HepG2 (cell line): Measurements from ENCODE around the gene GNG4. TPM values are rescaled to one million over a fixed set of nuclear protein-coding genes. Genes with fewer than 3 reads are reported as not detected.

Experiments used
- ATAC-seq: fragments of 200-7000 bp; cut with Tn5 transposase; 3 replicates; pipeline ENCODE4 v1.9.1; 2020; ENCODE audit warnings: mild to moderate bottlenecking, moderate library complexity
- BruUV-seq: library from RNA; stranded (reverse); fragments of 400-500 nt; replicated peaks from 2 replicates; lab custom pipeline; 2021; lab: Mats Ljungman, UMichigan
- CTCF ChIA-PET: fragments of 300-600 bp; formaldehyde crosslinking; extraction: SDS; loops from one replicate; lab custom pipeline; 2021; ENCODE audit warnings: low total read pairs, inconsistent platforms, low intra/inter-chr PET ratio; lab: Yijun Ruan, JAX
- POLR2A ChIA-PET: fragments of 350-600 bp; sonication (Branson Sonifier 250); formaldehyde crosslinking; loops from one replicate; lab custom pipeline; 2020; ENCODE audit warnings: antibody characterized with exemption, inconsistent platforms; lab: Yijun Ruan, JAX
- DNase-seq: peaks from one replicate; pipeline ENCODE4 v3.0.0-alpha.2; 2015; ENCODE audit warnings: low spot score
- FAIRE-seq: peaks from 3 replicates; lab custom pipeline; 2011; peaks lifted over from hg19 to GRCh38; lab: Jason Lieb, UNC
- H2AFZ ChIP-seq: one replicate; pipeline ENCODE4 v1.6.1; 2011; ENCODE audit warnings: low read length, inconsistent platforms
- H3K27ac ChIP-seq: fragments of 300-600 bp; 3 replicates; pipeline ENCODE4 v1.8.0; 2011; ENCODE audit warnings: mixed run types, mild to moderate bottlenecking, mixed read lengths, low read length, inconsistent platforms; ENCODE audit not compliant: insufficient read depth; ENCODE audit errors: extremely low read length
- H3K27me3 ChIP-seq, 2 experiments: fragments of 200-600 bp in 1 of 2; 2 replicates in 1 of 2; 3 replicates in 1 of 2; pipeline versions ENCODE4 v1.6.0 to v1.8.0; 2011; ENCODE audit warnings: low read length in 2 of 2, mild to moderate bottlenecking in 2 of 2, moderate library complexity in 2 of 2, inconsistent platforms in 1 of 2; ENCODE audit not compliant: insufficient read depth in 2 of 2, control insufficient read depth in 1 of 2
- H3K36me3 ChIP-seq, 2 experiments: fragments of 200-600 bp in 1 of 2; replicated peaks in 1 of 2; 2 replicates in 1 of 2; 3 replicates in 1 of 2; pipeline versions ENCODE4 v1.5.1 to v1.8.0; 2011; ENCODE audit warnings: low read length in 2 of 2, inconsistent platforms in 1 of 2; ENCODE audit not compliant: insufficient read depth in 2 of 2, control insufficient read depth in 1 of 2
- H3K4me1 ChIP-seq: 2 replicates; pipeline ENCODE4 v1.5.1; 2012; ENCODE audit warnings: low read length, inconsistent platforms; ENCODE audit not compliant: insufficient read depth
- H3K4me2 ChIP-seq: 2 replicates; pipeline ENCODE4 v1.6.0; 2011; ENCODE audit warnings: low read depth, low read length, inconsistent platforms
- H3K4me3 ChIP-seq, 3 experiments: fragments of 200-600 bp in 1 of 3; sonication (generic), shearing (Covaris generic) in 1 of 3; replicated peaks in 1 of 3; 2 replicates each; pipeline ENCODE4 v1.5.1; 2011 to 2016; ENCODE audit warnings: low read length in 3 of 3, inconsistent platforms in 2 of 3, low read depth in 2 of 3, mild to moderate bottlenecking in 2 of 3, control low read depth in 1 of 3, mixed read lengths in 1 of 3; ENCODE audit not compliant: insufficient read depth in 1 of 3
- H3K79me2 ChIP-seq: one replicate; pipeline ENCODE4 v1.6.1; 2011; ENCODE audit warnings: low read length, inconsistent platforms; ENCODE audit not compliant: insufficient read depth
- H3K9ac ChIP-seq: 2 replicates; pipeline ENCODE4 v1.6.0; 2011; ENCODE audit warnings: mild to moderate bottlenecking, low read depth, low read length, inconsistent platforms; ENCODE audit not compliant: insufficient read depth
- H3K9me3 ChIP-seq: 2 replicates; pipeline ENCODE4 v1.5.1; 2012; ENCODE audit warnings: mild to moderate bottlenecking, low read length
- H4K20me1 ChIP-seq: 2 replicates; pipeline ENCODE4 v1.6.0; 2011; ENCODE audit warnings: inconsistent platforms, mild to moderate bottlenecking, low read length, moderate library complexity; ENCODE audit not compliant: insufficient read depth
- EP300 ChIP-seq, 3 experiments: sonication (generic) in 1 of 3; formaldehyde crosslinking in 1 of 3; IDR thresholded peaks; 2 replicates each; pipeline versions ENCODE4 v1.5.1 to v1.6.1; 2011 to 2020; ENCODE audit warnings: low read depth in 2 of 3, low read length in 2 of 3, borderline replicate concordance in 1 of 3, improper control_type of control experiment in 1 of 3, mild to moderate bottlenecking in 1 of 3, missing genetic modification reagents in 1 of 3, moderate library complexity in 1 of 3
- IKZF1 ChIP-seq: fragments of 450-650 bp; IDR thresholded peaks from 2 replicates; pipeline ENCODE4 v1.7.1; 2016
- MAFK ChIP-seq, 2 experiments: IDR thresholded peaks in 1 of 2; conservative IDR thresholded peaks in 1 of 2; 2 replicates each; pipeline ENCODE4 v1.6.1; 2011; ENCODE audit warnings: improper control_type of control experiment in 2 of 2, low read length in 2 of 2
- ZNF468 ChIP-seq: sonication (generic); formaldehyde crosslinking; IDR thresholded peaks from 2 replicates; pipeline ENCODE4 v1.8.0; 2022; ENCODE audit warnings: mild to moderate bottlenecking, moderate library complexity, missing genetic modification reagents
- WGBS: methylation state at CpG from one replicate; pipeline ENCODE4 v1.1.6; 2017; ENCODE audit warnings: low lambda C conversion rate; 5-methylcytosine and 5-hydroxymethylcytosine counted together
- in situ Hi-C: cut with HindIII; loops from 2 replicates; pipeline ENCODE4 v1.10.0; 2017; ENCODE audit warnings: low pct_unique_long_range_greater_than_20kb; ENCODE audit not compliant: extremely low pct_ligation_motif_present
- intact Hi-C: fragments of 100-400 bp; cut with micrococcal nuclease; formaldehyde crosslinking; loops from one replicate; pipeline ENCODE4 v1.10.0; 2022; ENCODE audit not compliant: unreplicated experiment
- polyA plus RNA-seq, 8 experiments: library from polyadenylated mRNA; depleted of rRNA in 3 of 8; stranded (reverse) in 7 of 8; unstranded in 1 of 8; fragments of >200 nt; fragmentation: Illumina TruSeq in 4 of 8; extraction: Trizol in 4 of 8; gene quantifications; 2 replicates each; pipeline versions ENCODE4 v1.2.1 to v1.2.3, GENCODE V29; 2011 to 2016; ENCODE audit warnings: low read depth in 4 of 8, missing spikeins in 1 of 8, mixed read lengths in 1 of 8; ENCODE audit not compliant: insufficient read depth in 1 of 8
- small RNA-seq, 3 experiments: library from RNA; depleted of rRNA; stranded (forward); fragments of <200 nt; gene quantifications; one replicate each; pipeline ENCODE3, GENCODE V24; 2012; ENCODE audit warnings: low read depth in 2 of 3, low replicate concordance in 1 of 3; ENCODE audit not compliant: insufficient read length in 3 of 3, insufficient read depth in 2 of 3
- total RNA-seq, 5 experiments: library from RNA; depleted of rRNA; stranded (reverse); fragments of >200 nt; fragmentation: Illumina TruSeq; extraction: Trizol; gene quantifications; 2 replicates each; pipeline ENCODE4 v1.2.3, GENCODE V29; 2016; ENCODE audit warnings: low read depth in 1 of 5

Gene GNG4
- total and polyA plus RNA-seq, 2 of the 13 experiments (the other 11 are each of a cell fraction or from before 2014, with no cell fraction given), result 27.1 to 69.5 TPM

- no peak for TF ChIP-seq ZNF468 (CRISPR knock-in tag)
- TF ChIP-seq IKZF1, result no peak
- TF ChIP-seq, all 625 proteins: peak for 0
- ATAC-seq, result no peak
- CTCF ChIA-PET, result no interaction called here
- Histone ChIP-seq H3K27ac (peak overlapping the region; percentile 98), H3K4me3 (peak overlapping the region; percentile 77 to 89 (median 84); a peak in 5 of 6 replicates), H3K36me3 (no peaks in the 10 kb centered on the region), H4K20me1 (0 out of 2 replicates have a peak, but pooled peaks cover 11% of the 10 kb centered on the region), H2AFZ (peak overlapping the region; percentile 34), H3K9ac (peak overlapping the region; percentile 75), H3K4me2 (peak overlapping the region; percentile 75), H3K4me1 (peaks cover 46% of the 10 kb centered on the region), H3K79me2 (peaks cover 57% of the 10 kb centered on the region), H3K9me3 (no peaks in the 10 kb centered on the region), H3K27me3 (no peaks in the 10 kb centered on the region; a peak in 1 of 5 replicates)
- POLR2A ChIA-PET, result no interaction called here
- no peak for FAIRE-seq
- DNase-seq, result no peak
- intact Hi-C loops, result no loop called here
- in situ Hi-C loops, result no loop called here
- WGBS, result 8% methylated on average over 5 of the region's 5 CpGs
- TSS peak; percentile 68 for BruUV-seq
Measured at GRCh38 chr1:235502601-235503402, 146.8 kb downstream of the GNG4 start.

DNA sequence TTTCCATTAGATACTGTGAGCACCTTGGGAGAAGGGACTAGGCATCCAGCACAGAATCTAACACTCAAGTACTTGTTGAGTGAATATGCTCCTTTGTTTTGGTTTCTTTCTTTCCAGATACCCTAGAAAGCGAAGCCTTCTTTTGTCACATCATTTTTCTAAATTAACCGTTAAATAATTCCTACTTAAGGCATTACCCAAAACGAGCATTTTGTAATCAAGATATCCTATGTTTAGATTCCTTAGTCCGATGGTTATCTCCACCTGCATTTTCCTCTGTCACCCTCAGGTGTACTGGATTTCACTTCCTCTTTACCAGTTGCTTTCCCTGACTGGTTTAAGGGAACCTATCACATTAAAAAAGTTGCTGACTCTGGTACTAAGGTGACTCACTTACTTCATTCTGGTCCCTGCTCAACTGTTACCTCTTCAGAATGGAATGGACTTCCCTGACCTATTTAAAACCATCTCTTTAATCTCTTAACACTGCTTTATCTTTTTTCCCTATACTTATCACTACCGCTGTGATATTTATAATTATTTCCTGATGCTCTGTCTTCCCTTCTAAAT, 148.5 kb downstream of the GNG4 start:
- Histone ChIP-seq H3K27ac (no peak overlapping the region), H3K9me3 (no peaks in the 10 kb centered on the region), H3K4me1 (peaks cover 29% of the 10 kb centered on the region), H4K20me1 (0 out of 2 replicates have a peak, but pooled peaks cover 11% of the 10 kb centered on the region), H3K4me3 (no peak overlapping the region), H3K36me3 (no peaks in the 10 kb centered on the region), H2AFZ (no peak overlapping the region), H3K27me3 (no peaks in the 10 kb centered on the region; a peak in 1 of 5 replicates), H3K9ac (no peak overlapping the region), H3K79me2 (peaks cover 68% of the 10 kb centered on the region), H3K4me2 (no peak overlapping the region)
- DNase-seq, result no peak
- CTCF ChIA-PET, result no interaction called here
- 95% methylated on average over 5 of the region's 5 CpGs for WGBS
- intact Hi-C loops, result no loop called here
- FAIRE-seq, result no peak
- no TSS peak for BruUV-seq
- no peak for ATAC-seq
- TF ChIP-seq MAFK (conservative IDR thresholded peaks at IDR 0.05 in 1 of 2, IDR thresholded peaks at IDR 0.05 in 1 of 2; ENCODE audit: low read length in 2 of 2), result 0 out of 4 replicates have a peak, but pooled peaks of 1 of the 2 experiments have one; percentile 16
- TF ChIP-seq EP300 (IDR thresholded peaks at IDR 0.05; ENCODE audit: low read depth in 2 of 2, low read length in 2 of 2), result no peak
- no peak for TF ChIP-seq EP300 (CRISPR knock-in tag; IDR thresholded peaks at IDR 0.05; ENCODE audit: borderline replicate concordance)
- in situ Hi-C loops, result no loop called here
- POLR2A ChIA-PET, result no interaction called here

Small RNA genes lying within 50 kb of the gene (small RNA-seq; reads per million reads assigned to genes)
- 0 reads per million in 3 experiments for gene MTCO3P46
- 0 reads per million in 3 experiments for gene MTND4LP21

Other genes with a start within 250 kb of the GNG4 start
- gene B3GALNT2, start 145.3 kb downstream of the GNG4 start, total RNA-seq (2016; rRNA removed; fragmentation: Illumina TruSeq; extraction: Trizol), result 22.3 and 28.9 TPM in 2 replicates
- 14.6 and 16.5 TPM in 2 replicates for gene B3GALNT2, start 145.3 kb downstream of the GNG4 start, polyA plus RNA-seq (2011; rRNA removed)
- gene LYST, start 217.1 kb upstream of the GNG4 start, total RNA-seq (2016; rRNA removed; fragmentation: Illumina TruSeq; extraction: Trizol), result 2.5 and 2.7 TPM in 2 replicates
- 0.91 and 1.3 TPM in 2 replicates for gene LYST, start 217.1 kb upstream of the GNG4 start, polyA plus RNA-seq (2011; rRNA removed)